Measurements from ENCODE around the gene MRPS5. TPM values are rescaled to one million over a fixed set of nuclear protein-coding genes. Genes with fewer than 3 reads are reported as not detected.

The MRPS5 gene
- total RNA-seq, 1 donor from 2014 or later: 66.1 TPM

GRCh38 chr2:95058989-95059641 lies 62.5 kb downstream of the MRPS5 start:
- H3K27me3 ChIP-seq (ENCODE audit: control insufficient read depth, insufficient read depth, low read length): no peaks in the 10 kb centered on the region
- DNase-seq (ENCODE audit: low read depth): peak; percentile 80
- no peak for TF ChIP-seq CTCF (IDR thresholded peaks at IDR 0.05; ENCODE audit: insufficient read depth, low read length, poor library complexity, severe bottlenecking)

GRCh38 chr2:95058466-95058988 lies 63.1 kb downstream of the MRPS5 start:
- Histone ChIP-seq H3K27me3 (ENCODE audit: control insufficient read depth, insufficient read depth, low read length) (no peaks in the 10 kb centered on the region), H3K4me3 (ENCODE audit: low read depth, low read length) (no peak overlapping the region), H3K36me3 (ENCODE audit: control insufficient read depth, insufficient read depth, low read length) (no peaks in the 10 kb centered on the region)
- DNase-seq (ENCODE audit: low read depth): no peak
- no peak for TF ChIP-seq CTCF (IDR thresholded peaks at IDR 0.05; ENCODE audit: insufficient read depth, low read length, poor library complexity, severe bottlenecking)

More at GRCh38 chr2:95058989-95059641, 62.5 kb downstream of the MRPS5 start:
- Histone ChIP-seq H3K4me3 (ENCODE audit: low read depth, low read length) (no peak overlapping the region), H3K36me3 (ENCODE audit: control insufficient read depth, insufficient read depth, low read length) (no peaks in the 10 kb centered on the region)

- TF ChIP-seq CTCF (IDR thresholded peaks at IDR 0.05; ENCODE audit: insufficient read depth, low read length, poor library complexity, severe bottlenecking): no peak
- H3K27me3 ChIP-seq (ENCODE audit: control insufficient read depth, insufficient read depth, low read length): no peaks in the 10 kb centered on the region
- H3K36me3 ChIP-seq (ENCODE audit: control insufficient read depth, insufficient read depth, low read length): no peaks in the 10 kb centered on the region
- no peak overlapping the region for H3K4me3 ChIP-seq (ENCODE audit: low read depth, low read length)
- no peak for DNase-seq (ENCODE audit: low read depth)
Measured at GRCh38 chr2:95057535-95058370, 63.9 kb downstream of the MRPS5 start.

GRCh38 chr2:95056461-95057459 lies 64.8 kb downstream of the MRPS5 start:
- no peaks in the 10 kb centered on the region for H3K36me3 ChIP-seq (ENCODE audit: control insufficient read depth, insufficient read depth, low read length)
- no peak overlapping the region for H3K4me3 ChIP-seq (ENCODE audit: low read depth, low read length)
- no peaks in the 10 kb centered on the region for H3K27me3 ChIP-seq (ENCODE audit: control insufficient read depth, insufficient read depth, low read length)
- no peak for TF ChIP-seq CTCF (IDR thresholded peaks at IDR 0.05; ENCODE audit: insufficient read depth, low read length, poor library complexity, severe bottlenecking)
- no peak for DNase-seq (ENCODE audit: low read depth)

- no peaks in the 10 kb centered on the region for H3K27me3 ChIP-seq (ENCODE audit: control insufficient read depth, insufficient read depth, low read length)
- no peak for DNase-seq (ENCODE audit: low read depth)
- TF ChIP-seq CTCF (IDR thresholded peaks at IDR 0.05; ENCODE audit: insufficient read depth, low read length, poor library complexity, severe bottlenecking): no peak
- no peak overlapping the region for H3K4me3 ChIP-seq (ENCODE audit: low read depth, low read length)
- H3K36me3 ChIP-seq (ENCODE audit: control insufficient read depth, insufficient read depth, low read length): no peaks in the 10 kb centered on the region
Measured at GRCh38 chr2:95056044-95056443, 65.6 kb downstream of the MRPS5 start.

All from kidney epithelial cell (primary cell).